ENCODE results near the gene TLL1.

GRCh38 chr4:165877286-165877685 is 4.2 kb downstream of the TLL1 start:
- TF ChIP-seq CTCF (IDR thresholded peaks at IDR 0.05; ENCODE audit: low read depth, low read length, missing input control) (no peak), YY1 (IDR thresholded peaks at IDR 0.05) (no peak), HNF4A (conservative IDR thresholded peaks at IDR 0.05) (no peak), REST (IDR thresholded peaks at IDR 0.05) (no peak), MAX (IDR thresholded peaks at IDR 0.05) (no peak), RAD21 (IDR thresholded peaks at IDR 0.05) (no peak), EGR1 (IDR thresholded peaks at IDR 0.05; ENCODE audit: low read depth in 2 of 2) (no peak), SP1 (IDR thresholded peaks at IDR 0.05) (no peak), GABPA (IDR thresholded peaks at IDR 0.05 in 1 of 2, conservative IDR thresholded peaks at IDR 0.05 in 1 of 2) (no peak)
